ENCODE results near the gene FNDC3B. TPM values are rescaled to one million over a fixed set of nuclear protein-coding genes. Genes with fewer than 3 reads are reported as not detected.
A peak's percentile ranks its signal among the peaks of the same experiment; 100 is the strongest.

FNDC3B gene
- total and polyA plus RNA-seq, 2 donors from 2014 or later = 11.8 to 185 TPM

DNA sequence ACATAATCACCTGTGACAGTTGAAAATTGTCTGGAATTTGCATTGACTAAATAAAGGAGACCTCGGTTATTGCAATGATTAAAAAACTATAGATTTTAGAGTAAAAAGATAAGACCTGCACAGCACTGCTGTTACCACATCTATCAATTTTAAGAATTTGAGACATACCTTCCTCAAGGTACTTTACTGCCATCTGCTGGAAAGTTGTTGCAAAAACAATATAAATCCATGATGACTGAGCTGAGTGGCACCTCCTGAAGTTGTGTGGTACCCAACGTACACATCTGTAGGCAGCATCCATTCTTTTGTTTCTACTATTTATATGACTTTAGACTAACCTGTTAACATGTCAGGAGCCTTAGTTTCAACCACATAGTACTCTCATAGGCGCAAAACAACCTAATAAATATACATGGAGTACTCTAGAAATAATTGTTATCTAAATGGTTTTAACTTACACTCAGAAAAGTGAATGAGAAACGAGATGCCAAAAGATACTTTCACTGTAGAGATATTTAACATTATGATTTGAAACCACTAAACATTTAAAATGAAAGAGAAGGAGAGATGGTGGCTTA lies 302.2 kb downstream of the FNDC3B start:
- H3K36me3 ChIP-seq (ENCODE audit: control insufficient read depth in 2 of 3, insufficient read depth in 3 of 3, low read length in 3 of 3) = peaks cover 18 to 22% (median 20%) of the 10 kb centered on the region in 3 donors
- no peaks in the 10 kb centered on the region for H3K4me1 ChIP-seq (ENCODE audit: control insufficient read depth in 2 of 3, insufficient read depth in 2 of 3, low read depth in 1 of 3, low read length in 3 of 3)
- H3K27me3 ChIP-seq (ENCODE audit: control insufficient read depth, insufficient read depth, low read length) = no peaks in the 10 kb centered on the region
- no peak overlapping the region for H3K4me3 ChIP-seq (ENCODE audit: low read length in 3 of 3)
- H3K9me3 ChIP-seq (ENCODE audit: control insufficient read depth in 2 of 3, insufficient read depth in 1 of 3, low read length in 3 of 3) = no peaks in the 10 kb centered on the region
- FAIRE-seq (peak; percentile 66), DNase-seq (peak in 2 of 5 donors; percentile 70 to 78)
- intact Hi-C loops (cut with DNase I) = loop anchor here (10.0 kb wide), 1 partner anchor 697 kb away; no protein-coding TSS in a partner anchor
- H3K27ac ChIP-seq (ENCODE audit: low read depth in 2 of 2, low read length in 2 of 2) = no peak overlapping the region
- TF ChIP-seq, protein P1, sequence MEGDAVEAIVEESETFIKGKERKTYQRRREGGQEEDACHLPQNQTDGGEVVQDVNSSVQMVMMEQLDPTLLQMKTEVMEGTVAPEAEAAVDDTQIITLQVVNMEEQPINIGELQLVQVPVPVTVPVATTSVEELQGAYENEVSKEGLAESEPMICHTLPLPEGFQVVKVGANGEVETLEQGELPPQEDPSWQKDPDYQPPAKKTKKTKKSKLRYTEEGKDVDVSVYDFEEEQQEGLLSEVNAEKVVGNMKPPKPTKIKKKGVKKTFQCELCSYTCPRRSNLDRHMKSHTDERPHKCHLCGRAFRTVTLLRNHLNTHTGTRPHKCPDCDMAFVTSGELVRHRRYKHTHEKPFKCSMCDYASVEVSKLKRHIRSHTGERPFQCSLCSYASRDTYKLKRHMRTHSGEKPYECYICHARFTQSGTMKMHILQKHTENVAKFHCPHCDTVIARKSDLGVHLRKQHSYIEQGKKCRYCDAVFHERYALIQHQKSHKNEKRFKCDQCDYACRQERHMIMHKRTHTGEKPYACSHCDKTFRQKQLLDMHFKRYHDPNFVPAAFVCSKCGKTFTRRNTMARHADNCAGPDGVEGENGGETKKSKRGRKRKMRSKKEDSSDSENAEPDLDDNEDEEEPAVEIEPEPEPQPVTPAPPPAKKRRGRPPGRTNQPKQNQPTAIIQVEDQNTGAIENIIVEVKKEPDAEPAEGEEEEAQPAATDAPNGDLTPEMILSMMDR (IDR thresholded peaks at IDR 0.05; ENCODE audit: borderline replicate concordance, extremely low read depth, insufficient read depth) = peak; percentile 57
- H3K9ac ChIP-seq (ENCODE audit: low read length in 3 of 3) = no peak overlapping the region

GRCh38 chr3:172342097-172342659 lies 302.8 kb downstream of the FNDC3B start:
- Histone ChIP-seq H3K9me3 (ENCODE audit: control insufficient read depth in 2 of 3, insufficient read depth in 1 of 3, low read length in 3 of 3) (no peaks in the 10 kb centered on the region), H3K4me3 (ENCODE audit: low read length in 3 of 3) (no peak overlapping the region), H3K36me3 (ENCODE audit: control insufficient read depth in 2 of 3, insufficient read depth in 3 of 3, low read length in 3 of 3) (peaks cover 20 to 26% (median 24%) of the 10 kb centered on the region in 3 donors), H3K4me1 (ENCODE audit: control insufficient read depth in 2 of 3, insufficient read depth in 2 of 3, low read depth in 1 of 3, low read length in 3 of 3) (no peaks in the 10 kb centered on the region), H3K27ac (ENCODE audit: low read depth in 2 of 2, low read length in 2 of 2) (no peak overlapping the region), H3K9ac (ENCODE audit: low read length in 3 of 3) (no peak overlapping the region), H3K27me3 (ENCODE audit: control insufficient read depth, insufficient read depth, low read length) (no peaks in the 10 kb centered on the region)
- DNase-seq (no peak), FAIRE-seq (no peak)
- TF ChIP-seq, protein P1 (IDR thresholded peaks at IDR 0.05; ENCODE audit: borderline replicate concordance, extremely low read depth, insufficient read depth) = no peak
- intact Hi-C loops (cut with DNase I) = loop anchor here (10.0 kb wide), 1 partner anchor 697 kb away; no protein-coding TSS in a partner anchor

DNA sequence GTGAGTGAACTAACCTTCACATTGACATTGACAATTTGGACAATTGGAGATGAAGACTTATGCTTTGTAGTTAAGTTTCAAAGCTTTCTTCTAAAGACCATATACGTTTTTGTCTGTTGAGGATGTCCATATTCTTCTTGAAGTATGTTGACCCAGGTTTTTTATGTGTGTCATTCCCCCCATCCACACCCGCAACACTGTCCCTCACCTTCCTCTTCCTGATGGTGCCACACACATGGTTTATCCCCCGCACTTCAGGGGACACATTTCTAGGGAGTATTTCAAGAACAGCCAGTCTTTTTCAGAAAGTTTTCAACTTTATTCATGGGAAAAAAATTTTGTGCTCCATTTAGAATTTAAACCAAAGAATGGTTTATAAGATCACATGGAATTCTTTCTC lies 303.7 kb downstream of the FNDC3B start:
- DNase-seq (no peak), FAIRE-seq (no peak)
- intact Hi-C loops (cut with DNase I) = loop anchor here (10.0 kb wide), 1 partner anchor 698 kb away; no protein-coding TSS in a partner anchor
- H3K27me3 ChIP-seq (ENCODE audit: control insufficient read depth, insufficient read depth, low read length) = no peaks in the 10 kb centered on the region
- H3K4me1 ChIP-seq (ENCODE audit: control insufficient read depth in 2 of 3, insufficient read depth in 2 of 3, low read depth in 1 of 3, low read length in 3 of 3) = no peaks in the 10 kb centered on the region
- H3K9ac ChIP-seq (ENCODE audit: low read length in 3 of 3) = no peak overlapping the region
- TF ChIP-seq, protein P1 (IDR thresholded peaks at IDR 0.05; ENCODE audit: borderline replicate concordance, extremely low read depth, insufficient read depth) = no peak
- no peak overlapping the region for H3K27ac ChIP-seq (ENCODE audit: low read depth in 2 of 2, low read length in 2 of 2)
- H3K9me3 ChIP-seq (ENCODE audit: control insufficient read depth in 2 of 3, insufficient read depth in 1 of 3, low read length in 3 of 3) = no peaks in the 10 kb centered on the region
- H3K4me3 ChIP-seq (ENCODE audit: low read length in 3 of 3) = no peak overlapping the region
- H3K36me3 ChIP-seq (ENCODE audit: control insufficient read depth in 2 of 3, insufficient read depth in 3 of 3, low read length in 3 of 3) = peaks cover 21 to 29% (median 28%) of the 10 kb centered on the region in 3 donors
